CD4-positive, CD25-positive, alpha-beta regulatory T cell (primary cell): Measurements from ENCODE around the gene ARAF. TPM values are rescaled to one million over a fixed set of nuclear protein-coding genes. Genes with fewer than 3 reads are reported as not detected.

Experiments used
- ATAC-seq, 2 donors: fragments of 150-1000 bp; cut with Tn5 transposase; one replicate each; pipeline ENCODE4 v1.10.0; 2021; ENCODE audit warnings: low read depth in 2 of 2, moderate number of reproducible peaks in 2 of 2, moderate library complexity in 1 of 2
- DNase-seq, 3 donors: peaks; one replicate each; pipeline versions ENCODE4 v3.0.0 to v3.0.0-alpha.2; 2012 to 2022; ENCODE audit warnings: mixed read lengths in 1 of 3
- H3K27ac ChIP-seq: one replicate; pipeline ENCODE4 v1.7.0; 2013; ENCODE audit warnings: mild to moderate bottlenecking, low read length; ENCODE audit not compliant: insufficient read depth, poor library complexity, severe bottlenecking
- H3K27me3 ChIP-seq: one replicate; pipeline ENCODE4 v1.7.0; 2013; ENCODE audit warnings: low read length; ENCODE audit not compliant: control insufficient read depth, insufficient read depth
- H3K36me3 ChIP-seq: one replicate; pipeline ENCODE4 v1.7.0; 2013; ENCODE audit warnings: mild to moderate bottlenecking, low read length, moderate library complexity; ENCODE audit not compliant: control insufficient read depth, insufficient read depth
- H3K4me1 ChIP-seq: 2 replicates; pipeline ENCODE4 v1.7.0; 2013; ENCODE audit warnings: mild to moderate bottlenecking, low read length; ENCODE audit not compliant: insufficient read depth, control insufficient read depth, poor library complexity, severe bottlenecking
- H3K4me3 ChIP-seq: one replicate; pipeline ENCODE4 v1.7.0; 2013; ENCODE audit warnings: low read depth, mild to moderate bottlenecking, low read length, moderate library complexity
- H3K9me3 ChIP-seq, 2 experiments: 1 replicate in 1 of 2; 2 replicates in 1 of 2; pipeline ENCODE4 v1.7.0; 2013; ENCODE audit warnings: low read length in 2 of 2, mild to moderate bottlenecking in 1 of 2, moderate library complexity in 1 of 2; ENCODE audit not compliant: control insufficient read depth in 2 of 2
- H3K27ac Mint-ChIP-seq, 3 donors: one replicate each; pipeline ENCODE4 v1.8.0; 2020 to 2022; ENCODE audit warnings: mild to moderate bottlenecking in 3 of 3, mixed read lengths in 3 of 3, moderate library complexity in 2 of 3
- H3K27me3 Mint-ChIP-seq: one replicate; pipeline ENCODE4 v1.8.0; 2022; ENCODE audit warnings: mild to moderate bottlenecking, mixed read lengths
- H3K36me3 Mint-ChIP-seq: one replicate; pipeline ENCODE4 v1.8.0; 2020; ENCODE audit warnings: mixed read lengths
- H3K4me1 Mint-ChIP-seq, 4 donors: one replicate each; pipeline ENCODE4 v1.8.0; 2020 to 2022; ENCODE audit warnings: mixed read lengths in 4 of 4, mild to moderate bottlenecking in 1 of 4
- H3K4me3 Mint-ChIP-seq, 4 donors: one replicate each; pipeline ENCODE4 v1.8.0; 2020 to 2022; ENCODE audit warnings: mild to moderate bottlenecking in 4 of 4, mixed read lengths in 4 of 4, moderate library complexity in 3 of 4
- H3K9me3 Mint-ChIP-seq, 7 donors: one replicate each; pipeline ENCODE4 v1.8.0; 2020 to 2022; ENCODE audit warnings: mixed read lengths in 7 of 7, mild to moderate bottlenecking in 3 of 7, moderate library complexity in 2 of 7
- polyA plus RNA-seq, 4 donors: library from polyadenylated mRNA; unstranded; fragments of 300-500 nt; fragmentation: Illumina TruSeq; gene quantifications; one replicate each; pipeline ENCODE4 v1.2.3, GENCODE V29; 2021
- total RNA-seq: library from RNA; stranded (reverse); gene quantifications from one replicate; pipeline ENCODE4 v1.2.3, GENCODE V29; 2022

The ARAF gene
- total and polyA plus RNA-seq, 5 donors from 2014 or later, result 56.4 to 128 (median 66.9) TPM

DNA sequence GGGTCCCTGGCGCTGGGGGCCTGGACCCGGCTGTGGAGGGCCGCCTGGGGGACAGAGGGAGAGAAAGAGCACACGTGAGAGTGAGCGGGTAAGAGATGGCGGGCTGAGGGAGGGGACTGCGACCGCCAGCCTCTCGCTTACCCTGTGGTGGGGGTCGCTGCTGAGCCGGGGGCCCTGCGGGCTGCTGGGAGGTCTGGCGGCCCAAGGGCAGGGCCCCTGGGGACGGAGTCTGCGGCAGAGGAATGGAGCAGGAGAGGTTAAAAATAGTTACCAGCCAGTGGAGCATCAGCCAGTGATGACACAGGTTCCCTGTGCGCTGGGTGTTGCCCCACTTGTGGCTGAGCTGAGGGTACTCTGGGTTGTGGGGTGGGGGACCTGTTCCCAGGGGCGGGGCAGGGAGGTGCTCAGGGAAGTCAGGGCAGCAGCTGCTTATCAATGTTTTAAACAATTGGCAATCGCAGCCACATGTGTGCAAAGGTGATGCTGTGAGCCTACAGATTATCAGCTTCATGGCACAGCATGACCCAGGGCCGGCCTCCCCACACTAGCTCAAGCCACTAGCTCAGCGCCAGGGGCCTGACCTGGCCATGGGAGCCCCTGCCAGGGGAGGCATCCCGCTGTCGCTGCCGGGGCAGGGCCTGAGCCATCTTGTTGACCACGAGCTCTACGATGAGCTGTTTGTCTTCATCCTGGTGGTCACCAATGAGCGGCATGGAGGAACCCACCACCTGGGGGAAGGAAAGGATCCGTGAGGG is 13.7 kb downstream of the ARAF start:
- H3K9me3 Mint-ChIP-seq, result peaks cover 0 to 4% (median 0%) of the 10 kb centered on the region in 7 donors
- H3K4me3 Mint-ChIP-seq, result no peak overlapping the region
- Histone ChIP-seq H3K4me3 (no peak overlapping the region), H3K4me1 (peaks cover 3% of the 10 kb centered on the region), H3K27me3 (no peaks in the 10 kb centered on the region), H3K9me3 (no peaks in the 10 kb centered on the region), H3K27ac (no peak overlapping the region), H3K36me3 (peaks cover 3% of the 10 kb centered on the region)
- ATAC-seq (no peak), DNase-seq (no peak)
- peaks cover 16% of the 10 kb centered on the region for H3K36me3 Mint-ChIP-seq
- H3K27me3 Mint-ChIP-seq, result peaks cover 5% of the 10 kb centered on the region
- peaks cover 0 to 15% (median 6%) of the 10 kb centered on the region in 4 donors for H3K4me1 Mint-ChIP-seq
- no peak overlapping the region for H3K27ac Mint-ChIP-seq

- peaks cover 0 to 4% (median 0%) of the 10 kb centered on the region in 7 donors for H3K9me3 Mint-ChIP-seq
- peaks cover 7% of the 10 kb centered on the region for H3K36me3 Mint-ChIP-seq
- Histone ChIP-seq H3K4me1 (peaks cover 3% of the 10 kb centered on the region), H3K9me3 (no peaks in the 10 kb centered on the region), H3K27me3 (no peaks in the 10 kb centered on the region), H3K4me3 (no peak overlapping the region), H3K36me3 (peaks cover 3% of the 10 kb centered on the region), H3K27ac (no peak overlapping the region)
- no peak overlapping the region for H3K27ac Mint-ChIP-seq
- peaks cover 0 to 18% (median 6%) of the 10 kb centered on the region in 4 donors for H3K4me1 Mint-ChIP-seq
- H3K4me3 Mint-ChIP-seq, result no peak overlapping the region
- DNase-seq (no peak), ATAC-seq (no peak)
- H3K27me3 Mint-ChIP-seq, result peaks cover 5% of the 10 kb centered on the region
These were observed 15.3 kb downstream of the ARAF start for GRCh38 chrX:47576021-47576898.

DNA sequence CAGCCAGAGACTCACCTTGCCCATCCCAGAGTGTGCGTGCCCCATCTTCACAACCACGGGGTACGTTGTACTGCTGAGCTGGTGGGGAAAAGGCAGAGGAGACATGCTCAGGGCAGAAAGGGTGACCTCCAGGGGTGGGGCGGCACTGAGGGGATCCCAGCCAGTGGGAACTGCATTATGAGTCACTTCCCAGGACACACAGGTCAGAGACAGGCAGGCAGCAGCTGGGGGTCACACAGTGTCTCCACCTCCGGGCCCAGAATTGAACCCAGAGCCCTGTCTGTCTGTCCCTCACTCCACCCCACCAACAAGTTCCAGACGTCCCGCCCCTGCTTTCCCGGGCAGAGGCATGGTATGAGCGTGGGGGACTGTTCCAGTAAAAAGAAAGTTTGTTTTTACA is 16.4 kb downstream of the ARAF start:
- no peak for ATAC-seq
- Histone ChIP-seq H3K27ac (no peak overlapping the region), H3K36me3 (no peaks in the 10 kb centered on the region), H3K27me3 (no peaks in the 10 kb centered on the region), H3K4me3 (no peak overlapping the region), H3K9me3 (no peaks in the 10 kb centered on the region), H3K4me1 (peaks cover 14% of the 10 kb centered on the region)
- Mint-ChIP-seq H3K9me3 (peaks cover 0 to 4% (median 0%) of the 10 kb centered on the region in 7 donors), H3K36me3 (no peaks in the 10 kb centered on the region), H3K27me3 (peaks cover 5% of the 10 kb centered on the region), H3K27ac (no peak overlapping the region), H3K4me1 (peaks cover 0 to 26% (median 12%) of the 10 kb centered on the region in 4 donors), H3K4me3 (no peak overlapping the region)
- no peak for DNase-seq

- H3K4me3 Mint-ChIP-seq, result peak overlapping the region in 1 of 4 donors; percentile 62
- H3K36me3 Mint-ChIP-seq, result no peaks in the 10 kb centered on the region
- Histone ChIP-seq H3K27ac (no peak overlapping the region), H3K4me3 (no peak overlapping the region), H3K9me3 (no peaks in the 10 kb centered on the region), H3K27me3 (no peaks in the 10 kb centered on the region), H3K4me1 (peaks cover 19% of the 10 kb centered on the region), H3K36me3 (no peaks in the 10 kb centered on the region)
- DNase-seq (no peak), ATAC-seq (no peak)
- H3K27me3 Mint-ChIP-seq, result peaks cover 5% of the 10 kb centered on the region
- H3K4me1 Mint-ChIP-seq, result peaks cover 0 to 23% (median 12%) of the 10 kb centered on the region in 4 donors
- no peak overlapping the region for H3K27ac Mint-ChIP-seq
- peaks cover 0 to 4% (median 0%) of the 10 kb centered on the region in 7 donors for H3K9me3 Mint-ChIP-seq
These were observed 16.9 kb downstream of the ARAF start for GRCh38 chrX:47577901-47578300.

DNA sequence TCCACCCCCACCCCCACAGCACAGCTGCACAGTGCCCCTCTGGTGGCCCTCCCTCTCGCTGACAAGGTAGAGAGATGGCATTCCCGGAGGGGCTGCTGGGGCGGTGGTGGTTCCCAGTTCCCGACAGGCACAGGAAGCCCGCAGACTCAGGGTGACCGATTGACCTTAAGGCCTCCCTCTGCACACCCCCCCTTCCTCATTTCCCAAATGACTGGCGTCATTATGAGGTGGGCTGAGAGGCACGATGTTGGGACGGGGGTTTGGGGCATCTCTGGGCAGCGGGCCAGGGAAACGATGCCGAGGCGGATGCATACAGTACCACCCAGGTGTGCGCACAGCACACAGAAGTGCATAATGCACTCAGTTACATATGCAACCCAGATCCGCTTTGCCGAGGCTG is 17.7 kb downstream of the ARAF start:
- H3K36me3 ChIP-seq, result no peaks in the 10 kb centered on the region
- Mint-ChIP-seq H3K27ac (peak overlapping the region in 1 of 3 donors; percentile 38), H3K36me3 (no peaks in the 10 kb centered on the region), H3K9me3 (peaks cover 0 to 4% (median 0%) of the 10 kb centered on the region in 7 donors), H3K27me3 (no peaks in the 10 kb centered on the region), H3K4me1 (peaks cover 0 to 25% (median 15%) of the 10 kb centered on the region in 4 donors), H3K4me3 (no peak overlapping the region)
- no peaks in the 10 kb centered on the region for H3K27me3 ChIP-seq
- no peak overlapping the region for H3K4me3 ChIP-seq
- H3K27ac ChIP-seq, result no peak overlapping the region
- DNase-seq (no peak), ATAC-seq (no peak)
- H3K9me3 ChIP-seq, result no peaks in the 10 kb centered on the region
- H3K4me1 ChIP-seq, result peaks cover 23% of the 10 kb centered on the region

- no peaks in the 10 kb centered on the region for H3K27me3 ChIP-seq
- Mint-ChIP-seq H3K9me3 (peaks cover 0 to 4% (median 0%) of the 10 kb centered on the region in 7 donors), H3K27ac (peak overlapping the region in 2 of 3 donors; percentile 38 to 56), H3K4me3 (no peak overlapping the region), H3K4me1 (peaks cover 0 to 28% (median 17%) of the 10 kb centered on the region in 4 donors), H3K27me3 (no peaks in the 10 kb centered on the region), H3K36me3 (no peaks in the 10 kb centered on the region)
- no peaks in the 10 kb centered on the region for H3K36me3 ChIP-seq
- no peak overlapping the region for H3K27ac ChIP-seq
- H3K4me3 ChIP-seq, result no peak overlapping the region
- H3K9me3 ChIP-seq, result no peaks in the 10 kb centered on the region
- H3K4me1 ChIP-seq, result peaks cover 23% of the 10 kb centered on the region
- ATAC-seq (no peak), DNase-seq (no peak)
These were observed 18.5 kb downstream of the ARAF start for GRCh38 chrX:47579537-47579936.

DNA sequence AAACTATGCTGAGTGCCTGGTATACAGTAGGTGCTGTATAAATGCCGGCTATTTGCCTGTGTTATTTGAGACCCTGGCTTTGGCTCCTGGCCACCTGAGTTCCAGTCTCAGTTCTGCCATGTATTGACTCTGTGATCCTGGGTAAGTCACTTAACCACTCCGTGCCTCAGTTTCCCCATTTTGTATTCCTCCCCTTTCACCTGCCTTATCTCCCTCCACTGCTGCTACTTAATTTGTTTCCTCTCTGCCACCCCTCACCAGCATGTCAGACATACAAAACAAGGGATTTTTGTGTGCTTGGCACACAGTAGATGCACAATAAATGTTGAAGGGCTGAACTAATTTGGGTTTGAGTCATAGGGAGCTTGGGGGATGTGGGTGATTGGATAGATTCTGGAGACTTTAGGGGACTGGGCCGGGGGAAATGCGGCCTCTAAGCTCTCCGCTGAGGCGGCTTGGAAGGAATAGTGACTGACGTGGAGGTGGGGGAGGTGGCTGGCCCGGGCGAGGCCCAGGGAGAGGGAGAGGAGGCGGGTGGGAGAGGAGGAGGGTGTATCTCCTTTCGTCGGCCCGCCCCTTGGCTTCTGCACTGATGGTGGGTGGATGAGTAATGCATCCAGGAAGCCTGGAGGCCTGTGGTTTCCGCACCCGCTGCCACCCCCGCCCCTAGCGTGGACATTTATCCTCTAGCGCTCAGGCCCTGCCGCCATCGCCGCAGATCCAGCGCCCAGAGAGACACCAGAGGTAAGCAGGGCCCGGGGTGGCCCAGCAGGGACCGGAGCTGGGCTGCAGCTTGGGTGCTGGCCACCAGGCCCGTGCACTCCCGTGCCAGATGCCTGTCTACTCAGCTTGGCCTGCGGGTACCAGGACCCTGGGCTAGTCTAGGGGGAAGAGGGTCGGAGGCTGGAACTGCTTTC is 21.0 kb downstream of the ARAF start, which contains the start of gene TIMP1:
Gene TIMP1, plus strand, starts transcription at position 706 of the 917 bp plus-strand sequence. CDS start 980 bp downstream, outside the sequence.
- peaks cover 5% of the 10 kb centered on the region for H3K36me3 Mint-ChIP-seq
- ATAC-seq (peak; percentile 91 to 96), DNase-seq (peak; percentile 54 to 85 (median 55))
- peak within 1 kb of the TSS; percentile 50 to 92 (median 87) for H3K27ac Mint-ChIP-seq
- Histone ChIP-seq H3K9me3 (no peaks in the 10 kb centered on the region), H3K27me3 (no peaks in the 10 kb centered on the region), H3K27ac (peak within 1 kb of the TSS; percentile 65), H3K36me3 (no peaks in the 10 kb centered on the region), H3K4me3 (peak within 1 kb of the TSS; percentile 51), H3K4me1 (peaks cover 23% of the 10 kb centered on the region)
- H3K4me1 Mint-ChIP-seq, result peaks cover 0 to 28% (median 15%) of the 10 kb centered on the region in 4 donors
- peak within 1 kb of the TSS; percentile 47 to 86 (median 70) for H3K4me3 Mint-ChIP-seq
- peaks cover 0 to 4% (median 0%) of the 10 kb centered on the region in 7 donors for H3K9me3 Mint-ChIP-seq
- H3K27me3 Mint-ChIP-seq, result no peaks in the 10 kb centered on the region
